Loucy (cell line): ENCODE results near the gene ARRB1.

ENCODE experiments used
- EZH2phosphoT487 ChIP-seq: fragments of 200-600 bp; IDR thresholded peaks from 2 replicates; pipeline ENCODE4 v1.6.1; 2018; ENCODE audit warnings: antibody characterized with exemption, mild to moderate bottlenecking, moderate library complexity, borderline replicate concordance
- TF ChIP-seq, protein P1 (sequence below): fragments of 200-600 bp; sonication (generic); conservative IDR thresholded peaks from 2 replicates; pipeline ENCODE4 v1.5.1; 2014; ENCODE audit warnings: mild to moderate bottlenecking, antibody characterized with exemption, low read length

DNA sequence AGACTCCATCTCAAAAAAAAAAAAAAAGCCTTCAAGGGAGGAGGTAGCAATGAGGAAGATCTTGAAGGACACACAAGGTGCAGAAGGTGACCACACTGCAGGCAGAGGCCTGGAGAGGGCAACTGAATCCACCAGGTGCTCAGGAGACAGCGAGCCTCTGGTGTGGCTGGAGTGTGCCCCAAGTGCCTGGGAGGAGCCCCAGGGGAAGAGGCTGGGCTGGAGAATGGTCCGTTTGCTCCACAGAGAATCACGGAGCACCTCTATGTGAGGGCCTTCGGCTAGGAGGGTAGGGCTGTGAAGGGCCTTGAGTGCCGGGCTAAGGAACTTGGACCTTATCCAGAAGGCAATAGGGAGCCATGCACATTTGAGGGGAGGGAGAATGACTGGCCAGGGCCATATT is 50.3 kb downstream of the ARRB1 start:
- TF ChIP-seq, protein P1, sequence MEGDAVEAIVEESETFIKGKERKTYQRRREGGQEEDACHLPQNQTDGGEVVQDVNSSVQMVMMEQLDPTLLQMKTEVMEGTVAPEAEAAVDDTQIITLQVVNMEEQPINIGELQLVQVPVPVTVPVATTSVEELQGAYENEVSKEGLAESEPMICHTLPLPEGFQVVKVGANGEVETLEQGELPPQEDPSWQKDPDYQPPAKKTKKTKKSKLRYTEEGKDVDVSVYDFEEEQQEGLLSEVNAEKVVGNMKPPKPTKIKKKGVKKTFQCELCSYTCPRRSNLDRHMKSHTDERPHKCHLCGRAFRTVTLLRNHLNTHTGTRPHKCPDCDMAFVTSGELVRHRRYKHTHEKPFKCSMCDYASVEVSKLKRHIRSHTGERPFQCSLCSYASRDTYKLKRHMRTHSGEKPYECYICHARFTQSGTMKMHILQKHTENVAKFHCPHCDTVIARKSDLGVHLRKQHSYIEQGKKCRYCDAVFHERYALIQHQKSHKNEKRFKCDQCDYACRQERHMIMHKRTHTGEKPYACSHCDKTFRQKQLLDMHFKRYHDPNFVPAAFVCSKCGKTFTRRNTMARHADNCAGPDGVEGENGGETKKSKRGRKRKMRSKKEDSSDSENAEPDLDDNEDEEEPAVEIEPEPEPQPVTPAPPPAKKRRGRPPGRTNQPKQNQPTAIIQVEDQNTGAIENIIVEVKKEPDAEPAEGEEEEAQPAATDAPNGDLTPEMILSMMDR = no peak
- TF ChIP-seq EZH2phosphoT487 = no peak
